PC-3 (cell line): ENCODE measurements around the gene GDF7. TPM values are rescaled to one million over a fixed set of nuclear protein-coding genes. Genes with fewer than 3 reads are reported as not detected.

Experiments
- ATAC-seq: fragments of 200-7000 bp; cut with Tn5 transposase; 2 replicates; pipeline ENCODE4 v1.9.1; 2020; ENCODE audit warnings: mild to moderate bottlenecking, moderate library complexity
- BruUV-seq: library from RNA; stranded (reverse); fragments of 400-500 nt; replicated peaks from 2 replicates; lab custom pipeline; 2021; lab: Mats Ljungman, UMichigan
- CTCF ChIA-PET: fragments of 300-600 bp; sonication (Branson Sonifier 250); formaldehyde crosslinking; loops from one replicate; lab custom pipeline; 2022; ENCODE audit warnings: antibody characterized with exemption; lab: Charles Lee
- POLR2A ChIA-PET: fragments of 300-600 bp; sonication (Branson Sonifier 250); formaldehyde crosslinking; loops from one replicate; lab custom pipeline; 2022; ENCODE audit warnings: antibody characterized with exemption; ENCODE audit not compliant: unreplicated experiment; lab: Charles Lee
- DNase-seq: peaks from one replicate; pipeline ENCODE4 v3.0.0-alpha.2; 2015
- H2AFZ ChIP-seq: fragments of 300-600 bp; sonication (generic); 2 replicates; pipeline ENCODE4 v1.6.0; 2016; ENCODE audit warnings: antibody characterized with exemption, low read length
- H3F3A ChIP-seq: fragments of 300-600 bp; sonication (generic); one replicate; pipeline ENCODE4 v1.6.0; 2017; ENCODE audit warnings: antibody characterized with exemption, low read length, control low read depth, mild to moderate bottlenecking; ENCODE audit not compliant: unreplicated experiment
- H3K27ac ChIP-seq: fragments of 300-600 bp; sonication (generic); 2 replicates; pipeline ENCODE4 v1.5.1; 2016; ENCODE audit warnings: mild to moderate bottlenecking, low read length
- H3K27me3 ChIP-seq: fragments of 300-600 bp; sonication (generic); 2 replicates; pipeline ENCODE4 v1.6.1; 2016; ENCODE audit warnings: low read length, mixed read lengths
- H3K36me3 ChIP-seq: fragments of 300-600 bp; sonication (generic); 2 replicates; pipeline ENCODE4 v1.6.1; 2016; ENCODE audit warnings: low read depth, mixed run types, low read length, mixed read lengths
- H3K4me1 ChIP-seq: fragments of 300-600 bp; sonication (generic); 2 replicates; pipeline ENCODE4 v1.5.1; 2016; ENCODE audit warnings: low read length; ENCODE audit not compliant: insufficient read depth
- H3K4me2 ChIP-seq: fragments of 300-600 bp; sonication (generic); 2 replicates; pipeline ENCODE4 v1.6.0; 2016; ENCODE audit warnings: low read length
- H3K4me3 ChIP-seq: fragments of 300-600 bp; sonication (generic); 2 replicates; pipeline ENCODE4 v1.5.1; 2016; ENCODE audit warnings: mild to moderate bottlenecking, low read length, mixed read lengths
- H3K79me2 ChIP-seq: fragments of 300-600 bp; sonication (generic); 2 replicates; pipeline ENCODE4 v1.6.1; 2017; ENCODE audit warnings: low read length, mixed read lengths
- H3K9ac ChIP-seq: fragments of 300-600 bp; sonication (generic); 2 replicates; pipeline ENCODE4 v1.6.0; 2016; ENCODE audit warnings: mild to moderate bottlenecking, low read length
- H3K9me2 ChIP-seq: fragments of 300-600 bp; sonication (generic); replicated peaks from 2 replicates; pipeline ENCODE4 v1.6.1; 2016; ENCODE audit warnings: mixed run types, low read length, mixed read lengths
- H3K9me3 ChIP-seq: fragments of 300-600 bp; sonication (generic); 2 replicates; pipeline ENCODE4 v1.6.1; 2016; ENCODE audit warnings: low read length, mixed read lengths
- H4K20me1 ChIP-seq: fragments of 300-600 bp; sonication (generic); 2 replicates; pipeline ENCODE4 v1.6.1; 2016; ENCODE audit warnings: low read length, mixed read lengths
- CTCF ChIP-seq: fragments of 300-600 bp; sonication (generic); conservative IDR thresholded peaks from 2 replicates; pipeline ENCODE4 v1.5.1; 2017; ENCODE audit warnings: antibody characterized with exemption, low read depth, mild to moderate bottlenecking, low read length
- EZH2 ChIP-seq: fragments of 300-600 bp; sonication (generic); IDR thresholded peaks from one replicate; pipeline ENCODE4 v1.6.1; 2017; ENCODE audit warnings: antibody characterized with exemption, mild to moderate bottlenecking, low read length; ENCODE audit not compliant: unreplicated experiment
- EZH2phosphoT487 ChIP-seq: fragments of 300-600 bp; sonication (generic); IDR thresholded peaks from 2 replicates; pipeline ENCODE4 v1.6.1; 2018; ENCODE audit warnings: mild to moderate bottlenecking, antibody characterized with exemption, low read length, borderline replicate concordance
- intact Hi-C: fragments of 100-400 bp; cut with micrococcal nuclease; formaldehyde crosslinking; loops from 2 replicates; pipeline ENCODE4 v1.9.0; 2023
- total RNA-seq: library from RNA; depleted of rRNA; stranded (reverse); fragments of >200 nt; gene quantifications from 2 replicates; pipeline ENCODE4 v1.2.3, GENCODE V29; 2014

The GDF7 gene
- total RNA-seq, 1 experiment from 2014 or later: 0.04 TPM

GRCh38 chr2:20663196-20664070, 3.5 kb upstream of the GDF7 start:
- peaks cover 40% of the 10 kb centered on the region for H3K27me3 ChIP-seq
- H3K4me1 ChIP-seq: peaks cover 10% of the 10 kb centered on the region
- ChIA-PET CTCF (no interaction called here), POLR2A (interaction anchor here (0.6 kb wide), 2 partner anchors 216 to 438 kb away, joined by 4 to 7 read pairs; partner anchors contain the start of gene SDC1)
- H3K9ac ChIP-seq: no peak overlapping the region
- no peaks in the 10 kb centered on the region for H3K9me2 ChIP-seq
- H2AFZ ChIP-seq: no peak overlapping the region
- no peaks in the 10 kb centered on the region for H4K20me1 ChIP-seq
- no TSS peak for BruUV-seq
- H3K27ac ChIP-seq: no peak overlapping the region
- no peaks in the 10 kb centered on the region for H3K79me2 ChIP-seq
- H3K9me3 ChIP-seq: no peaks in the 10 kb centered on the region
- H3K36me3 ChIP-seq: no peaks in the 10 kb centered on the region
- TF ChIP-seq EZH2 (no peak), EZH2phosphoT487 (no peak), CTCF (no peak)
- no peaks in the 10 kb centered on the region for H3F3A ChIP-seq
- no peak overlapping the region for H3K4me2 ChIP-seq
- ATAC-seq (no peak), DNase-seq (no peak)
- H3K4me3 ChIP-seq: no peak overlapping the region
- intact Hi-C loops: no loop called here

GRCh38 chr2:20664071-20664390, 2.9 kb upstream of the GDF7 start:
- ATAC-seq: no peak
- Histone ChIP-seq H3K27ac (no peak overlapping the region), H3K27me3 (peaks cover 43% of the 10 kb centered on the region), H3K4me2 (no peak overlapping the region), H3K9me3 (no peaks in the 10 kb centered on the region), H4K20me1 (no peaks in the 10 kb centered on the region), H2AFZ (no peak overlapping the region), H3K79me2 (no peaks in the 10 kb centered on the region), H3K4me3 (no peak overlapping the region), H3K9me2 (no peaks in the 10 kb centered on the region), H3K9ac (no peak overlapping the region), H3K36me3 (no peaks in the 10 kb centered on the region), H3F3A (no peaks in the 10 kb centered on the region), H3K4me1 (peaks cover 10% of the 10 kb centered on the region)
- no TSS peak for BruUV-seq
- DNase-seq: no peak
- TF ChIP-seq EZH2 (no peak), EZH2phosphoT487 (no peak), CTCF (no peak)
- intact Hi-C loops: no loop called here
- ChIA-PET CTCF (interaction anchor here (0.6 kb wide), 1 partner anchor 13 kb away, joined by 4 read pairs; no protein-coding TSS in a partner anchor), POLR2A (no interaction called here)
